ENCODE data around the gene TRPV4. TPM values are rescaled to one million over a fixed set of nuclear protein-coding genes. Genes with fewer than 3 reads are reported as not detected.

Gene TRPV4
- total RNA-seq, 1 experiment from 2014 or later, result 0.44 TPM

GRCh38 chr12:109864916-109865315, 31.7 kb upstream of the TRPV4 start:
- BruUV-seq (replicated peaks), result no TSS peak
- Histone ChIP-seq H3K4me1 (ENCODE audit: control insufficient read depth, insufficient read depth, low read length) (no peaks in the 10 kb centered on the region), H3K36me3 (ENCODE audit: control insufficient read depth, insufficient read depth, low read length) (no peaks in the 10 kb centered on the region), H3K4me3 (ENCODE audit: low read depth in 2 of 2, low read length in 2 of 2) (no peak overlapping the region), H3K9me3 (ENCODE audit: control insufficient read depth, insufficient read depth, low read depth, low read length) (no peaks in the 10 kb centered on the region), H3K27me3 (ENCODE audit: control insufficient read depth, insufficient read depth, low read length) (no peaks in the 10 kb centered on the region), H3K27ac (ENCODE audit: low read length) (no peak overlapping the region)
- POLR2A ChIA-PET, result no interaction called here
- intact Hi-C loops (cut with micrococcal nuclease; ENCODE audit: unreplicated experiment) (no loop called here), in situ Hi-C loops (cut with HindIII; ENCODE audit: low pct_unique_long_range_greater_than_20kb, low sequenced_read_pairs) (no loop called here)
- ATAC-seq (no peak), DNase-seq (ENCODE audit: low read depth, low spot score) (no peak)
- TF ChIP-seq TCF7L2 (IDR thresholded peaks at IDR 0.05; ENCODE audit: low read depth, low read length) (no peak), CTCF (IDR thresholded peaks at IDR 0.05) (no peak), POLR2AphosphoS5 (IDR thresholded peaks at IDR 0.05; ENCODE audit: low read depth, low read length) (no peak), REST (IDR thresholded peaks at IDR 0.05; ENCODE audit: insufficient read depth in 1 of 2, low read depth in 2 of 2, low read length in 1 of 2) (no peak), SIN3A (IDR thresholded peaks at IDR 0.05; ENCODE audit: borderline replicate concordance, insufficient read depth, low read depth, low read length) (no peak)
- CTCF ChIA-PET, result no interaction called here

GRCh38 chr12:109863847-109864712, 30.9 kb upstream of the TRPV4 start:
- no peak for DNase-seq (ENCODE audit: low read depth, low spot score)

More at GRCh38 chr12:109863847-109864712, 30.9 kb upstream of the TRPV4 start:
- in situ Hi-C loops (cut with HindIII; ENCODE audit: low pct_unique_long_range_greater_than_20kb, low sequenced_read_pairs) (no loop called here), intact Hi-C loops (cut with micrococcal nuclease; ENCODE audit: unreplicated experiment) (no loop called here)
- no TSS peak for BruUV-seq (replicated peaks)
- TF ChIP-seq TCF7L2 (IDR thresholded peaks at IDR 0.05; ENCODE audit: low read depth, low read length) (no peak), SIN3A (IDR thresholded peaks at IDR 0.05; ENCODE audit: borderline replicate concordance, insufficient read depth, low read depth, low read length) (no peak), CTCF (IDR thresholded peaks at IDR 0.05) (no peak), POLR2AphosphoS5 (IDR thresholded peaks at IDR 0.05; ENCODE audit: low read depth, low read length) (no peak), REST (IDR thresholded peaks at IDR 0.05; ENCODE audit: insufficient read depth in 1 of 2, low read depth in 2 of 2, low read length in 1 of 2) (no peak)
- POLR2A ChIA-PET, result no interaction called here
- no peaks in the 10 kb centered on the region for H3K27me3 ChIP-seq (ENCODE audit: control insufficient read depth, insufficient read depth, low read length)
- no peaks in the 10 kb centered on the region for H3K36me3 ChIP-seq (ENCODE audit: control insufficient read depth, insufficient read depth, low read length)
- ATAC-seq, result no peak
- no peak overlapping the region for H3K4me3 ChIP-seq (ENCODE audit: low read depth in 2 of 2, low read length in 2 of 2)
- H3K27ac ChIP-seq (ENCODE audit: low read length), result no peak overlapping the region
- CTCF ChIA-PET, result interaction anchor here (0.7 to 1.4 kb wide), 3 partner anchors 11 to 13 kb away, joined by 3 to 4 read pairs (median 3); no protein-coding TSS in a partner anchor
- H3K4me1 ChIP-seq (ENCODE audit: control insufficient read depth, insufficient read depth, low read length), result no peaks in the 10 kb centered on the region
- no peaks in the 10 kb centered on the region for H3K9me3 ChIP-seq (ENCODE audit: control insufficient read depth, insufficient read depth, low read depth, low read length)

All from Panc1 (cell line).